ELF-1 (cell line): Measurements from ENCODE around the gene SMARCD1.
"Not testable (repeated sequence)": the region's sequence is repeated elsewhere in the genome, so short reads cannot be mapped to it uniquely, and the experiment has no call there.

Experiments used
- DNase-seq: peaks from one replicate; pipeline ENCODE4 v3.0.0-alpha.2; 2016; ENCODE audit warnings: low read depth, low spot score

SMARCD1 gene

DNA sequence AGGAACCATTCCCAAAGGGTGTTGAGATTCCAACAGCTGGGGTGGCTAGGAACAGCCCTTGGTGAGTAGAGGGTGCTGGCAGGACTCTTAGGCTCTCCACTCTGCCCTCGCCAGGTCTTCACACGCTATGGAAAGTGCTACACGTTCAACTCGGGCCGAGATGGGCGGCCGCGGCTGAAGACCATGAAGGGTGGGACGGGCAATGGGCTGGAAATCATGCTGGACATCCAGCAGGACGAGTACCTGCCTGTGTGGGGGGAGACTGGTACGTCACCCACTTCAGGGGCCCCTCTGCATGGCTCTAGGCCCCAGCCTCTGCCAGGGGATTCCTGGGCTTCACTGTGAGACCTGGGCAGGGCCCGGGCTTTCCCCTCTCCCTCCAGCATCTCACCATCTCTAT, 8.0 kb upstream of the SMARCD1 start:
- DNase-seq, result no peak

DNA sequence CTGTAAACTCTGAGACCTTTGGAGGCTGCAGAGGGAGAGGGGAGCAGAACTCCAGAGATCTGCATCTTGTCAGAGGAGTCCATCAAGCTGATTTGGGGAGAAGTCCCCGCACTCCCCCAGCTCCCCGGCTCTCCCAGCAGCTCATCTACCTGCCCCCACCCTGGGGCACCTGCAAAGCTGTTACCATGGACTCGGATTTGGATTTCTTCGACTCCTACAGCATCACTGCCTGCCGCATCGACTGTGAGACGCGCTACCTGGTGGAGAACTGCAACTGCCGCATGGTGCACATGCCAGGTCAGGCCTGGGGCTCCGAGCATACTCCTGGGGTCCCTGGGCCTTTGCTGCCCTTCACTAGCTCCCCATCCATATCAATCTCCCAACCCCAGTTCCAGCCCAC, 6.9 kb upstream of the SMARCD1 start:
- DNase-seq, result no peak

DNA sequence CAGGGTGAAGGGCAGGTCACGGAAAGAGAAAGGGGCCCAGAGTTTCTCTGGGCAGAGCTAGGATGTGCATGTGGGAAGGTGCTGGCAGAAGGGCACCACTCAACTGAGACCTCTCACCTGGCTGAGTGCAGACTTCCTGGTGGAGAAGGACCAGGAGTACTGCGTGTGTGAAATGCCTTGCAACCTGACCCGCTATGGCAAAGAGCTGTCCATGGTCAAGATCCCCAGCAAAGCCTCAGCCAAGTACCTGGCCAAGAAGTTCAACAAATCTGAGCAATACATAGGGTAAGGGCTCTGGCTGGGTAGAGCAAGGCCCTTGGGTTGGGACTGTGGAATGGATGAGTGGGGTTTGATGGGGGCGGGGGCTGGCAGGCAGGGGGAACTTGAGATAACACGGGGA, 5.4 kb upstream of the SMARCD1 start:
- DNase-seq, result no peak

DNA sequence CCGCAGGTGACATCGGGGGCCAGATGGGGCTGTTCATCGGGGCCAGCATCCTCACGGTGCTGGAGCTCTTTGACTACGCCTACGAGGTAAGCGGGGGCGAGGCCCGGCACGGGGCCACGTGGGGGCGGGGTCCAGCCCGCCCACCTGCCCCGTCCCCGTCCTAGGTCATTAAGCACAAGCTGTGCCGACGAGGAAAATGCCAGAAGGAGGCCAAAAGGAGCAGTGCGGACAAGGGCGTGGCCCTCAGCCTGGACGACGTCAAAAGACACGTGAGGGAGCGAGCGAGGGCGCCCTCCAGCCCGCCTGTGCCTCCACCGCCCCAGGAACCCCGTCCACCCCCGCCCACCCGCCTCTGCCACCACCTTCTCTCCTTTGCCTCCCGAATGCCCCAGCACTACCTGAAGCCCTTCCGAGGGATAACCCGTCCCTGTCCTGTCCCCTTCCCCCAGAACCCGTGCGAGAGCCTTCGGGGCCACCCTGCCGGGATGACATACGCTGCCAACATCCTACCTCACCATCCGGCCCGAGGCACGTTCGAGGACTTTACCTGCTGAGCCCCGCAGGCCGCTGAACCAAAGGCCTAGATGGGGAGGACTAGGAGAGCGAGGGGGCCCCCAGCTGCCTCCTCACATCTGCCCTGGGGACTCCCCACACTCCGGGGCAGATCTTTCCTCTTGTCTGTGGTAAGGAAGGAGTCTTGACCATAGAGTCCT, 3.9 kb upstream of the SMARCD1 start:
- no peak for DNase-seq

DNA sequence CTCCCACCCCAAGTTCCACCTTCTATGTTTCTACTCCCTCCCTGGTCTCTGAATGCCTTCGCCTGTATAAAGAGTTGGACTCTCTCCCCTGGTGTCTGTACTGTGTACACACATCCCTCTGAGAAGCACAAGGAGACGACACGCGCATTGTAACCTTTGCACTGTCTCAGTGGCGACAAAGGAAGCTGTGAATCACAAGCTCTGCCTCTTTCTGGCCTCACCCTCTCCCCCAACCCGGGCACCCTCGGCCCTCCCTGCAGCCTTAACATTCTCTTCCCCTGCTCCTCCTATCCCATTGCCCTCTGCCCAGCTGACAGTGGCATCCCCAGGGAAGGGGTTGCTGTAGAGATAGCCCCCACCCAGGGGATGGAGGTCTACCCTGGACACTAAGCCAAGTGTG, 2.5 kb upstream of the SMARCD1 start:
- no peak for DNase-seq

DNA sequence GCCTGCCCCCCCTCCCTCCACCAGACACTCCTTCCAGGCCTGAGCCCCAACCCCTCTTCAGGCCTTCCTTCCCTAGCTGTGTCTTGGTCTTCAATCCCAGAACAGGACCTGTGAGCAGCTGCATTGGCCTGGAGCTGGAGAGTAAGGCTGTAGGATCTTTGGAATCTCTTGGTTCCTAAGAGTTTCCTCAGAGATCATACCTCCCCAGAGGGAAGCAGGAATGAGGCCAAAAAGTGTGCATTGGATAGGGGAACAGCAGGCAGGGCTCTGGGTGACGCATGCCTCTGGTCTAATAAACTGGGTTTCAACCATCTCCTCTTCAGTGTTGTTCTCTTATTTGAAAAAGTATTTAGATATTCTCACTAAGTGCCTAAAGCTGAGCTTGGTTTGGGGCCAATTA, 1.8 kb upstream of the SMARCD1 start:
- DNase-seq, result no peak

DNA sequence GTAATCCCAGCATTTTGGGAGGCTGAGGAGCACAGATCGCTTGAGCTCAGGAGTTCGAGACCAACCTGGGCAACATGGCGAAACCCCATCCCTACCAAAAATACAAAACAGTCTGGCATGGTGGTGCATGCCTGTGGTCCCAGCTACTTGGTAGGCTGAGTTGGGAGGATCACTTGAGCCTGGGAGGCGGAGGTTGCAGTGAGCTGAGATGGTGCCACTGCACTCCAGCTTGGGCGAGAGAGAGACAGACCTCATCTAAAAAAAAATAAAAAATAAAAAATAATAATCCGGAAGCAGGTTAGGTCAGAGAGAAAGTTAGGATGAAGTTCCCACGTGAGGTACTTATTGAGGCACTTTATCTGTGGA, 750 bp upstream of the SMARCD1 start:
- not testable (repeated sequence) for DNase-seq

DNA sequence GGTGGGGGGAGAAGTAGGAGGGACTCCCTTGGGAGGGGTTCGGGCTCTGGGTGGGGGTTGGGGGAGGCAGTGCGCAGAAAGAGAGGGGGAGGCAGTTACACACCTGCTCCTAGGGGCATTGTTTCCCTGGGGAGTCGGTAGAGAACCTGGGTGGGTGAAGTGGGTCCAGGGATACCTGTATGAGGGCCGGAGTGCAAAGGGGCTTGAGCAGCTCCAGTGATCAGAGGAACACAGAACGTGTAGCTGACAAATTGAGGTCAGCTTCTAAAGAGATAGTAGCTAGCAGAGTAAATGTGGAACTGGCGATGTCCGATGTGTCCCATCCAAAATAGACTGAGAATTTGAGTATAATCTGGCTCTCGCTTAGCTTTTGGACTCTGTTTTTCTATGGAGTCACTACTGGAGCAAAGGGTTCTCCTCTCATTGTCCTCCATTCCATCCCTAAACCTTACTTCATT, 502 bp downstream of the SMARCD1 start:
- DNase-seq, result no peak

DNA sequence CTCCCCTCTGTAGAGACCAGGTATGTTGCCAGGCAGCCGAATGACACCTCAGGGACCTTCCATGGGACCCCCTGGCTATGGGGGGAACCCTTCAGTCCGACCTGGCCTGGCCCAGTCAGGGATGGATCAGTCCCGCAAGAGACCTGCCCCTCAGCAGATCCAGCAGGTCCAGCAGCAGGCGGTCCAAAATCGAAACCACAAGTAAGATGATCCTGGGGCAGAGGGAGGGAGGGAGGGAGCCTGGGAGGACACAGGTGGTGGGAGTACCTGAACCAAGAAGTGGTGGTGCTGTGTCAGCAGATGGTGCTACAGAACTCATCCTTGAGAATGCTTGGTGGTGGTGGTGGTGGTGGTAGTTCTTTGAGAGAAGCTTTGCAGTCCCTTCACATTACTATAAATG, 1.0 kb downstream of the SMARCD1 start:
- no peak for DNase-seq

DNA sequence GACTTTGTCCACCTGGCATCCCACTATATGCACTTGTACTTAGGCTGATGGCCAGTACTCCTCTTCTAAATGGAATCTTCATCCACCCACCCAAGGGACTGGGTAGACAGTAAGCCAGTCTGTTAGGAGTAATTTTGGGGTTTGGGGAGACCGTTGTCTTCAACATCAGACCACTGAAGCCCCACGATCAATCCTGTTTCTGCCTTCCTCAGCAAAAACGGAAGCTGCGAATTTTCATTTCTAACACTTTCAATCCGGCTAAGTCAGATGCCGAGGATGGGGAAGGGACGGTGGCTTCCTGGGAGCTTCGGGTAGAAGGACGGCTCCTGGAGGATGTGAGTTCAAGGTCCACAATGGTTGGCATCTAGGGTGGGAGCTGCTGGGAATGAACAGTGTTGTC, 2.0 kb downstream of the SMARCD1 start:
- no peak for DNase-seq

DNA sequence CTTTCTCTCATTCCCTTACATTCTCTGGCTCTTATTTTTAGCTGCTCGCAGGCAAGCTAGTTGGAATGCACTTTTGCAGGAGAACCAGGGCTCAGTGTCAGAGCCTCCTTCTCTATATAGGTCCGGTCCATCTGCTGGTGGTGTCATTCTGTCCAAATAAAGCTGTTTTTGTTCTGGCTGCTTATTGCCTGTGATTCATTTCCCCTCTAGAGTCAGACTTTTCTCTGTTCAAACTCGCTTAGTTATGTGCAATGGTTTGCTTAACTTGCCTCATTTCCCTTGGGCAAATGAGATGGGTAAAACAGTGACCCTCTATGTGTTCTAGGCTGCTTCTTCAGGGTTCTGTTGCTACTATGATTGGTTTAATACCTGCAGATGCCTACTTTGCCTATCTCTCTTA, 2.9 kb downstream of the SMARCD1 start:
- DNase-seq, result no peak

DNA sequence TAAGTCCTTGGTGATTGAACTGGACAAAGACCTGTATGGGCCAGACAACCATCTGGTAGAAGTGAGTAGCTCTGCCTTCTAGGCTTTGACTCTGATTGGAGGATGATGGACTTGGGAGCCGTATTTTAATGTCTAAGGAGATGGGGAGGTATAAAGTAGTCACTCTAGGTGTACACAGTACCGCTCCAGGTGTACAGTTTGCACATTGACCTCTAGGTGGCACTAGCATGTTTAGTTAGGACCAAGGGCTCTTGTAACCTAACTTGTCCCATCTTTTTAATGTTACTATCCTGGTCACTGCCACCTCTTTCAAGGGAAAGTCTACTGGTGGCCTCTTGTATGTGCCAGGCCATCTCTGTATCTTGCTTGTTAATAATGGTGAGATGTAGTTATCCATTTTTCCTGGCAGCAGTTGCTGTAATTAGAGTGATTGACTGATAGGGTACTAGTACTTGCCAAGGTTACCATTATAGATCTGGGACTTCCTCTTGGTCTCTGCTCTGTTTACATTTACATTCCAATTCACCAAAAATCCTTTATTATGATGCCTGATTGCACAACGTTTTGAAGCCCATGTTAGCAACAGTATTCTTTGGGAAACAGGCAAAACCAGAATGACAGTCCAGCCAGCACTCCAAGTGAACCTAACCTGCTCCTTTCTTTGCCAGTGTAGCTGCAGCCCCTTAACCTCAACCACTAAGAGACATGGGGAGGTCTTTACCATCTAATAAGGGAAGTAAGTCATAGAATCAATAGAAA, 3.6 kb downstream of the SMARCD1 start:
- no peak for DNase-seq

DNA sequence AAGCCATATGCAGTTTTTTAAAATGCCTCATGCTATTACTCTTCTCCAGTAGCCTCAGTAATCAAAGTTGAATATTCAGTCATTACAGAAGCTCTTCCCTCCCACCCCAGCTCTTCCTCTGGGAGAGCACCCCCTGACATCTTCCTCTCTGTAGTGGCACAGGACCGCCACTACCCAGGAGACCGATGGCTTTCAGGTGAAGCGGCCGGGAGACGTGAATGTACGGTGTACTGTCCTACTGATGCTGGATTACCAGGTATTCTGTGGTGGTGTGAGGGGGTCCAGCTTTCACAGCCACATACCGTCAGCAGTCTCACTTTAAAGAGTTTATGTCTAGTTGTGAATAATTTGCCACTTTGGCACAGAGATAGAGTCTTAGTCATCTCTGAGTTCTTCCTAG, 4.6 kb downstream of the SMARCD1 start:
- no peak for DNase-seq

DNA sequence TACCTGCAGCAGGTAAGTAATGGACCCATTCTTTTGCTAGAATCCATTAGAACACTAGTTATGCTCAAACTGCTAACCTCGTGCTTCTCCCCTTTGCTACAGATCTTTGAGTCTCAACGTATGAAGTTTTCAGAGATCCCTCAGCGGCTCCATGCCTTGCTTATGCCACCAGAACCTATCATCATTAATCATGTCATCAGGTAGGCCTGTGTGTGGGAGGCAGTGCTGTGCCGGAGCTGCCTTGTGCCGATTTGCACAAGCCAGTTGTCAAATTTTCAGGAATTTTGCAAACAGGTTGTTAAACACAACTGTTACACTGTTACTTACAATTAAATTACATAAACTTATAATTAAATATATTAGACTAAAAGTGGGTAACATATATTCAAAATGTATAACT, 5.2 kb downstream of the SMARCD1 start:
- no peak for DNase-seq

DNA sequence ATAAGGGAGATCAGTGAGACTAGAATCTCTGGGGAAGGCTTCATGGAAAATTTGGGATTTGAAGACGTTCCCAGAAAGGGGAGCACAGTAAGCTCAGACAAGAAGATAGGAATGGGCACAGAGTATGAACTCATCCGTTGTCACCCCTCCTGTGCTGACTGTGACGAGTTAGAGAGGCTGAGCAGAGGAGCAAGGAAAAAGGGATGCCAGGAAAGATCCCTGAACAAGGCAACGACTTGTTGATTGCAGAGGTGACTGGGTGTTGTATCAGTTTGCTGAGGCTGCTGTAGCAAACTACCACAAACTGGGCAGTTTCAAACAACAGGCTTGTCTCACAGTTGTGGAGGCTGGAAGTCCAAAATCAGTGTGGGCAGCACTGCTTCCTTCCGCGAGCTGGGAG, 12.8 kb downstream of the SMARCD1 start:
- DNase-seq, result no peak

DNA sequence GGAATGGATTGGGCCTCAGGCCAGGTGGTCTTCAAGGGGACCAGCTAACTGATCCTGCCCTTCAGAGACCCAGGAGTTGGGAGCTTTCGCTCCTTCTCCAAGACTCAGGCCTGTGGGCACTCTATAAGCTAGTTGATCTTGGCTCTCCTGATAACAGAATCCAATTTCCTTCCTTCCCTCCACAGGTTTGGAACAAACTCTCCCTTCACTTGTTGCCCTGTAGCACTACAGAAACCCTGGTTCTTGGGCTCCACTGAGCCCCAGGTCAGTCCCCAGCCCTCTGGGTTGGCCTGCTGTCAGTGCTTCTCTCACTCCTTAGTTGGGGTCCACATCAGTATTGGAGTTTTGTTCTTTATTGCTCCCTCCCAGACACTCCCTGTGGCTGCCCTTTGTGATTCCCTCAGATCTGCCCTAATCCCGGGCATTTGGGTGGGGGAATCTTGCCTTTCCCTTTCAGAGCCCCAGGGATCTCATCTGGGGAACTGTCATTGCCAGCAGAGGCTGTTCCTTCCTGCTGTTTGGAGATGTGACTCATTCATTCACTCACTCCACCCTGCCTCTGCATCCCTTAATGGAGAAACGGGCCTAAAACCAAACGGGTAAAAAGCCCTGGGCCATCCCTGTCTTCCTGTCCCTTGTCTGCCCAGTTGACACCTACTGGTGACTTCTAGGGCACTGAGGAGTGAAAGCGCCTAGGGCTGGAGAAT, 14.3 kb downstream of the SMARCD1 start:
- no peak for DNase-seq

DNA sequence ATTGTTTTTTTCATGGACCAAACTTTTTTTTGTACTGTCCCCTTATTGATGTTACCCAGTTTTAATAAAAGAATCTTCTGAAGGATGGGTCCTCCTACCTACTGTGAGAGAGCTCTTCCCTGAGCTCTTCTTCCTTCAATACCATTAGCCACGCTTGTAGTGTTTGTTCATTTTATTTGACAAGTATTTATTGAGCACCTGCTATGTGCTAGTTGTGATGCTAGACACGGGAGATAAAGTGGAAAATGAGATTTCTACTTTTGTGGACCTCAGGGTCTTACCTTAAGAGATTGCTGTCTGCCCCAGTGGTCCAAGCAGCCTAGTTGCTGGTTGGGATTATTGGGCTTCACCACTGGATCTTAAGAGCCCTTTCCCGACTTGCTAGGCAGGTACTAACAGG, 15.4 kb downstream of the SMARCD1 start:
- no peak for DNase-seq

DNA sequence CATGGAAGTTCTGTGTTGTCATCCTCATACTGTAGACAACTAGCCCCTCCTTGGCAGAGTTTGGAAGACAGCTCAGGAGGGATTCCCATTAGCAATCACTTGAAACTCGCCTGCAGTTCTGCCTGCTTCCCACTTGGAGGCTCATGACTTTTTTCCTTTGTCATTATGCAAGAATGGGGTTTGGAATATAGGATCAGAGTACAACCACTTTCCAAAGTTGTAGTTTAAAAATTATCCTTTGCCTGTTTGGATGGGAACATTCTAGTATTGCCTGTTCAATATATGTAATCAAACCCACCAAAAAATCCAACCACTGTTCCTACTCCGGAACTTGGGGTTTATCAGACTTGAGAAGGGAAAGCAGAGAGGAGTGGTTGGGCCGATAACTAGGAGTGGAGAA, 16.5 kb downstream of the SMARCD1 start:
- DNase-seq, result peak; percentile 59

DNA sequence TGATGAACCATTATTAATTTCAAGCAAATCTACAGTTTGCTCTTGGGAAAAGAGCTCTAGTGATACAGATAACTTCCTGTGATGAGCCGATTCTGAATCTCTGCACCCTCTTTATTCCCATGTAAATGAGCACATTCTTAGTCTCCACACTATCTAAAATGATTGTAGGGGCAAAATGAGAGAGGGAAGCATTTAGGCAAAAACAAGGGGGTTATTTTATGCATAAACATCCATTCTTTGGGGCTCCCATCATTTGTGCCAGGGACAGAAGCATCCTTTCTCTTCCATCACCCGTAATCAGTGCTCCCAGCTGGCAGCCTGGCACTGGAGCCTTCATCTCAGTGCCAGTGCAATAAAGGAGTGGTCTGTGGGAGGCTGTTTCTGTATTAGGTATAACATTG, 17.0 kb downstream of the SMARCD1 start:
- no peak for DNase-seq

DNA sequence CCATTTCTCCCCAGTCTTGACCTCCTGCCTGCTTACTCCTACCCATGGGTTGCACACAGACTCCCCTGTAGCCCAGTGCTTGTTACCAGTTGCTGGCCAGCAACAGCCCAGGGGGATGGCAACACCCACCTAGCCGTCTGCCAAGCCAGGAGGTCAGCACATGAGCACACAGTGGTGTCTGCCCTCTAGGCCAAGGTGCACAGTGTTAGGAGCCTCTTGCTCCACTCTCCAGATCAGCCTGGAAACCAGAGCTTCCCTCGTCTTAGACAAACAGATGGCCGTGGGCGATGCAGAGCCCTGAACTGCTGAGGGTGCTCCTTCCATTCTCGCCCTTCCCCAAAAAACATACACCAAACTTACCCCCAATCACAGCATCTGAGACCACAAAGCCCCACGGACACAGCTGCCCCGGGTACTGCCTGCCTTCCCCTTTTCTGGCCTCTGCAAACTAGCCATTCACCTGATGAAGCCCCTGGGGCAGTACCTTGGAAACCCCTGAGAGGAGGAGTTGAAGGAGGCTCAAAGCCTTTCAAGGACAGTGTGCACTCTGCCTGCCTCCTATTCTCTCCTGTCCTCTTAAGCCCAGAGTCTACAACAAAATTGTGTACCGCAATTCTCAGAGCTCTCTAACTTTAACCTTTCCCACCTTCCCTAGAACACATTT, 17.6 kb downstream of the SMARCD1 start:
- DNase-seq, result peak; percentile 27

DNA sequence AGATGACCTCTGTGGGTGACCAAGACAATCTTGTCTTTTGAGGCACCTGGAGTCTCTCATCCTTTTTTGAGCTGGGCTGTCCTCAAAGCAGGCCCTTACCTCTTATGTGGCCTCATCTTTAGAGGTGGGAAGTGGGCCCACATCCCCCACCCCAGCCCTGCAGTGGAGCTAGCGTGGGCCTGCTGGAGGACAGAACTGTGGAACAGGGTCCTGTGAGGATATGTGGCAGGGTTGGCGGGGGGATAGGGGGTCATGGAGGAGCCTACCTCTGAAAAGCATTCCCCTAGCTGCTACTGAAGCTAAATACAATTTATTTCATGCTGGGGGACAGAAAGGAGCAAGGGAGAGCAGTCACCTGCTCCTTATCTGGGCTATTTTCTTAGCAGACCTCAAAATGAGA, 18.2 kb downstream of the SMARCD1 start:
- no peak for DNase-seq

DNA sequence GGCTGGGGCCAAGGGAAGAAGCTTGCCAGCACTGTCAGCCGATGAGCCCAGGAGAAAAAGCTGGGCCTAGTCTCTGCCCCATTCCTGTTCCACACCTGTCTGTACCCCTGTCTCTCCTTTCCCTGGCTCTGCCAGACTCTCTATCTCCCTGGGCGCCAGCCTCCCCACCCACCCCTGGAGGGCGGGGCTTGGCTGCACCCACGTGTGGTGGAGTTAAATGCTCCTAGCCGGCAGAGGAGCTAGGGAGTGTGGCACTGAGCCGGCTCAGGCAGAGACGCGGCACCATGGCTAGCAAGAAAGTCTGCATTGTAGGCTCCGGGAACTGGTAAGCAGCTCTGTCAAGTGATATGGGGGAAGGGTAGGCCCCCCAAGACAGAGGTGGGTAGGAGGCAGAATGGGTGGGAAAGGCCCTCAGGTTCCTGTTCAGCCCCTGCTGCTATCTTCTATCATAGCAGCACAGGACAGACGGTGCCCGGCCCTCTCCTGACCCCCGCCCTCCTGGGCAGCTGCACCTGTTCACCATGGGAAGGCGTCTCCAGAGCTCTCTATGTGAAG, 18.7 kb downstream of the SMARCD1 start, which contains the start of gene GPD1:
Gene GPD1 (plus strand): TSS at position 242 of the 555 bp plus-strand sequence. CDS start 43 bp downstream, at position 285.
- peak; percentile 60 for DNase-seq
